CD14-positive monocyte (primary cell): Measurements from ENCODE around the gene ARHGAP45. TPM values are rescaled to one million over a fixed set of nuclear protein-coding genes. Genes with fewer than 3 reads are reported as not detected.

Experiments
- DNase-seq, 3 donors: peaks; one replicate each; pipeline ENCODE4 v3.0.0-alpha.2; 2011 to 2022
- H2AFZ ChIP-seq: 2 replicates; pipeline ENCODE4 v1.6.0; 2012; ENCODE audit warnings: mild to moderate bottlenecking, low read depth, low read length, inconsistent platforms; ENCODE audit not compliant: insufficient read depth, poor library complexity, severe bottlenecking
- H3K27ac ChIP-seq, 2 donors: 1 replicate in 1 of 2; 2 replicates in 1 of 2; pipeline ENCODE4 v1.5.1; 2012 to 2013; ENCODE audit warnings: low read length in 2 of 2, control low read depth in 1 of 2, inconsistent platforms in 1 of 2, low read depth in 1 of 2, mild to moderate bottlenecking in 1 of 2
- H3K27me3 ChIP-seq, 2 donors: one replicate each; pipeline versions ENCODE4 v1.6.0 to v1.6.1; 2011 to 2013; ENCODE audit warnings: low read length in 2 of 2; ENCODE audit not compliant: control insufficient read depth in 2 of 2, insufficient read depth in 2 of 2
- H3K36me3 ChIP-seq, 2 donors: replicated peaks in 1 of 2; 1 replicate in 1 of 2; 2 replicates in 1 of 2; pipeline versions ENCODE4 v1.5.1 to v1.6.1; 2012 to 2013; ENCODE audit warnings: low read length in 2 of 2, control low read depth in 1 of 2, inconsistent platforms in 1 of 2, mild to moderate bottlenecking in 1 of 2; ENCODE audit not compliant: insufficient read depth in 2 of 2, control insufficient read depth in 1 of 2
- H3K4me1 ChIP-seq, 2 donors: 1 replicate in 1 of 2; 2 replicates in 1 of 2; pipeline versions ENCODE4 v1.5.1 to v1.6.1; 2012 to 2013; ENCODE audit warnings: low read length in 2 of 2, control low read depth in 1 of 2, inconsistent platforms in 1 of 2, mild to moderate bottlenecking in 1 of 2, moderate library complexity in 1 of 2; ENCODE audit not compliant: insufficient read depth in 2 of 2, control insufficient read depth in 1 of 2
- H3K4me2 ChIP-seq: replicated peaks from 2 replicates; pipeline ENCODE3; 2012; ENCODE audit warnings: low read length, moderate library complexity, mild to moderate bottlenecking; ENCODE audit not compliant: poor library complexity, severe bottlenecking; ENCODE audit errors: extremely low read depth
- H3K4me3 ChIP-seq, 3 experiments: fragments of 200-600 bp in 1 of 3; sonication (generic) in 1 of 3; replicated peaks in 1 of 3; 1 replicate in 2 of 3; 2 replicates in 1 of 3; pipeline ENCODE4 v1.5.1; 2011 to 2013; ENCODE audit warnings: low read length in 3 of 3, mild to moderate bottlenecking in 3 of 3, control low read depth in 2 of 3, low read depth in 2 of 3, inconsistent platforms in 1 of 3, moderate library complexity in 1 of 3
- H3K79me2 ChIP-seq: 2 replicates; pipeline ENCODE4 v1.6.0; 2012; ENCODE audit warnings: mild to moderate bottlenecking, control low read depth, inconsistent platforms, low read length, moderate library complexity; ENCODE audit not compliant: insufficient read depth
- H3K9ac ChIP-seq: 2 replicates; pipeline ENCODE4 v1.6.0; 2017; ENCODE audit warnings: low read length, mild to moderate bottlenecking; ENCODE audit not compliant: insufficient read depth, poor library complexity, severe bottlenecking
- H3K9me3 ChIP-seq, 2 donors: replicated peaks in 1 of 2; 1 replicate in 1 of 2; 2 replicates in 1 of 2; pipeline versions ENCODE4 v1.5.1 to v1.6.1; 2012 to 2013; ENCODE audit warnings: low read length in 2 of 2, control low read depth in 1 of 2; ENCODE audit not compliant: control insufficient read depth in 1 of 2, insufficient read depth in 1 of 2
- H4K20me1 ChIP-seq: 2 replicates; pipeline ENCODE4 v1.6.0; 2012; ENCODE audit warnings: mild to moderate bottlenecking, low read length, control low read depth, moderate library complexity; ENCODE audit not compliant: insufficient read depth
- H3K27ac Mint-ChIP-seq, 7 donors: one replicate each; pipeline ENCODE4 v1.8.0; 2020; ENCODE audit warnings: mild to moderate bottlenecking in 7 of 7, mixed read lengths in 7 of 7, moderate library complexity in 6 of 7, inconsistent platforms in 2 of 7
- H3K27me3 Mint-ChIP-seq, 3 donors: one replicate each; pipeline ENCODE4 v1.8.0; 2021 to 2022; ENCODE audit warnings: low read depth in 3 of 3, mild to moderate bottlenecking in 3 of 3, mixed read lengths in 3 of 3, moderate library complexity in 3 of 3, inconsistent platforms in 1 of 3
- H3K36me3 Mint-ChIP-seq, 2 donors: one replicate each; pipeline ENCODE4 v1.8.0; 2020; ENCODE audit warnings: mixed read lengths in 2 of 2, inconsistent platforms in 1 of 2, mild to moderate bottlenecking in 1 of 2
- H3K4me1 Mint-ChIP-seq: one replicate; pipeline ENCODE4 v1.8.0; 2020; ENCODE audit warnings: mild to moderate bottlenecking, mixed read lengths
- H3K4me3 Mint-ChIP-seq, 2 donors: one replicate each; pipeline ENCODE4 v1.8.0; 2020; ENCODE audit warnings: mild to moderate bottlenecking in 2 of 2, mixed read lengths in 2 of 2, moderate library complexity in 1 of 2
- H3K9me3 Mint-ChIP-seq, 7 donors: one replicate each; pipeline ENCODE4 v1.8.0; 2020 to 2022; ENCODE audit warnings: mixed read lengths in 7 of 7, mild to moderate bottlenecking in 6 of 7, moderate library complexity in 6 of 7, inconsistent platforms in 2 of 7
- WGBS: methylation state at CpG from one replicate; pipeline ENCODE4 v1.1.5; 2013; ENCODE audit warnings: missing lambda C conversion rate; ENCODE audit not compliant: insufficient coverage; 5-methylcytosine and 5-hydroxymethylcytosine counted together
- intact Hi-C, 2 donors: fragments of 100-400 bp; cut with micrococcal nuclease; formaldehyde crosslinking; loops; one replicate each; pipeline versions ENCODE4 v1.15.0 to v1.15.1; 2023
- polyA plus RNA-seq, 3 donors: library from polyadenylated mRNA; depleted of rRNA in 1 of 3; unstranded in 2 of 3; stranded (reverse) in 1 of 3; fragments of 300-500 nt in 2 of 3; fragments of >200 nt in 1 of 3; fragmentation: Illumina TruSeq in 2 of 3; gene quantifications; 1 replicate in 2 of 3; 2 replicates in 1 of 3; pipeline ENCODE4 v1.2.3, GENCODE V29; 2012 to 2021
- TF ChIP-seq, protein P1 (sequence below): fragments of 200-600 bp; IDR thresholded peaks from one replicate; pipeline ENCODE4 v1.8.0; 2022; ENCODE audit warnings: antibody characterized with exemption, mild to moderate bottlenecking

The ARHGAP45 gene
- polyA plus RNA-seq, 3 donors: 108 to 308 (median 137) TPM

DNA sequence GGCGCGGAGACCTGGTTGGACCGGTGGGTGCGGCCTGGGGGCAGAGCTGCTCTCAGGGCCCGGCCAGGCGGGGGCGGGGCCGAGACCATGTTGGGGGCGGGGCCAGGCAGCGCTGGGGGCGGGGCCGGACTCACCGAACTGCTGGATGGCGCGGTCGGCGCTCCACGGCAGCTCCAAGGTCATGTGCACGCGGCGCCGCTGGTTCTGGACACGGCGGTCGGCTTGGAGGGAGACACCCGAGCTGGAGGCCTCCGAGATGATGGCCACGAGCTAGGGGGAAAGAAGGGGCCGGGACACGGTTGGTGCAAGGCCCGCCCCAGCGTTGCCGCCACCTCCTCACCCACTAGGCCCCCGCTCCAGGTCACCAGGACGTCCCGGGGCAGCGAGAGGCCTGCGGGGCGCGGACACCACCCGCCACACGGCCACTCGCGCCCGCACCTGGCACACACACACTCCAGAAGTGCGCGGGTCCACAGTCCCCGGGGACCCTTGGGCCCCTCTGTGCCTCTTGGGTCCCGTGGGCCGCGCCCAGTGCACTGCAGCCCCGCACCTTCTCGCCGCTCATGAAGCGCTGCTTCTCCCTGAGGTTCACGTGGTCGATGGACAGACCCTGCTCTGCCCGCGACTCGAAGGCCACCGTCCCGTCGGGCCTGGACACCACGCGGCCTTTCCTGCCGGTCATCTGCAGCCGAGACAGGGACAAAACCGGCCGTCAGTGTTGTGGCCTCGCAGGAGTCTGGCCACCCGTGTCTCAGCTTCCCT, 45.5 kb downstream of the ARHGAP45 start:
- Histone ChIP-seq H3K4me2 (no peak overlapping the region), H3K27ac (no peak overlapping the region), H3K9ac (no peak overlapping the region), H3K27me3 (no peaks in the 10 kb centered on the region), H4K20me1 (peaks cover 86% of the 10 kb centered on the region), H3K4me3 (no peak overlapping the region), H3K4me1 (peaks cover 9 to 19% of the 10 kb centered on the region in 2 donors), H2AFZ (no peak overlapping the region), H3K36me3 (peaks cover 61 to 79% of the 10 kb centered on the region in 2 donors), H3K9me3 (no peaks in the 10 kb centered on the region), H3K79me2 (no peaks in the 10 kb centered on the region)
- H3K36me3 Mint-ChIP-seq: peaks cover 16 to 64% of the 10 kb centered on the region in 2 donors
- TF ChIP-seq, protein P1, sequence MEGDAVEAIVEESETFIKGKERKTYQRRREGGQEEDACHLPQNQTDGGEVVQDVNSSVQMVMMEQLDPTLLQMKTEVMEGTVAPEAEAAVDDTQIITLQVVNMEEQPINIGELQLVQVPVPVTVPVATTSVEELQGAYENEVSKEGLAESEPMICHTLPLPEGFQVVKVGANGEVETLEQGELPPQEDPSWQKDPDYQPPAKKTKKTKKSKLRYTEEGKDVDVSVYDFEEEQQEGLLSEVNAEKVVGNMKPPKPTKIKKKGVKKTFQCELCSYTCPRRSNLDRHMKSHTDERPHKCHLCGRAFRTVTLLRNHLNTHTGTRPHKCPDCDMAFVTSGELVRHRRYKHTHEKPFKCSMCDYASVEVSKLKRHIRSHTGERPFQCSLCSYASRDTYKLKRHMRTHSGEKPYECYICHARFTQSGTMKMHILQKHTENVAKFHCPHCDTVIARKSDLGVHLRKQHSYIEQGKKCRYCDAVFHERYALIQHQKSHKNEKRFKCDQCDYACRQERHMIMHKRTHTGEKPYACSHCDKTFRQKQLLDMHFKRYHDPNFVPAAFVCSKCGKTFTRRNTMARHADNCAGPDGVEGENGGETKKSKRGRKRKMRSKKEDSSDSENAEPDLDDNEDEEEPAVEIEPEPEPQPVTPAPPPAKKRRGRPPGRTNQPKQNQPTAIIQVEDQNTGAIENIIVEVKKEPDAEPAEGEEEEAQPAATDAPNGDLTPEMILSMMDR: no peak
- 92% methylated on average over 39 of the region's 71 CpGs for WGBS
- H3K9me3 Mint-ChIP-seq: no peaks in the 10 kb centered on the region
- no peaks in the 10 kb centered on the region for H3K27me3 Mint-ChIP-seq
- no peak overlapping the region for H3K4me3 Mint-ChIP-seq
- peak overlapping the region in 1 of 7 donors; percentile 62 for H3K27ac Mint-ChIP-seq
- intact Hi-C loops: loop anchor here (5.0 kb wide), 2 partner anchors 80 to 130 kb away; partner anchors contain the start of gene ATP5F1D (in 1 of the 2)
- DNase-seq: no peak
- H3K4me1 Mint-ChIP-seq: peaks cover 8% of the 10 kb centered on the region

DNA sequence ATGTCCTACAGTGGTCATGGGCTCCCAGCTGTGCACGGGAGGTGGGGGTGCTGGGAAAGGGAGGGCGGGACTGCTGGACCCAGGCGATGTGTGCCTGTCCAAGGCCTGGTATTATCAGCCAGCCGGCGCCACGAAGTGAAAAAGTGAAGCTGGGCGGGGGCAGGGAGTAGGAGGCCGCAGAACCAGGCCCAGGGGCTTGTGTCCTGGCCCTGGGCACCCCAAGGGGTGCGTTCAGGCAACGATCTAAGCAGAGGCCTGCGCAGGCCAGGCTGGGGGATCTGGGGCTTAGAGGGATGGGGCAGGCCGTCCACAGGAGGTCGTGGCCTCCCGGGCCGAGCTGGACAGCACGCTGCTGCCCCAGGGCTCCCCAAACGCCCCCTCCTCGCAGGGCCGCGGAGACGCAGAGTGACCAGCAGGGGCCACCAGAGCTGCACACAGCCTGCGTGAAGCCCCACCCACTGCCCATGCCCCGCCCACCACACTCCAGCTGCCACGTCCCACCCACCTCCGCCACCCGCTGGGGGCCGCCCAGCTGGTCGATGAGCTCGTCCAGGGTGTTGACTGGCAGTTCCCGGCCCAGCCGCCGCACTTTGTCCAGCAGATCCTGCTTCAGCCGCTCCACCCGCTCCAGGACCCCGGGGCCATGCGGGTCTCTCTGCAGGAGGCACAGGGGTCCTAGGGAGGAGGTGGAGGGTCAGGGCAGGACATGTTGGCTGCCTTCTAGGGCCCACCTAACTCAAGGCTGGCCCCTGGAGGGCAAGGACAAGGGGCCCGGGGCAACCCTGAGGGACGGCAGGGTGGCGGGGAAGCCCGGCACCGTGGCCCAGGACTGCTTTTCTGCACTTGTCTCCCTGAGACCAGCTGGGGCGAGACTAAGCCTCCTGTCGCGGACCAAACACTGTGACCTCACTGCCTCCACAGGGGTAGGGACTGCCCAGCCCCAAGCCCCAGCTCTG, 46.3 kb downstream of the ARHGAP45 start:
- Histone ChIP-seq H3K79me2 (no peaks in the 10 kb centered on the region), H3K27me3 (no peaks in the 10 kb centered on the region), H3K4me3 (no peak overlapping the region), H3K4me2 (peak overlapping the region; percentile 50), H3K27ac (peak overlapping the region; percentile 2 to 43), H3K9me3 (no peaks in the 10 kb centered on the region), H2AFZ (no peak overlapping the region), H4K20me1 (peaks cover 89% of the 10 kb centered on the region), H3K9ac (no peak overlapping the region), H3K4me1 (peaks cover 8 to 14% of the 10 kb centered on the region in 2 donors), H3K36me3 (peaks cover 64 to 82% of the 10 kb centered on the region in 2 donors)
- Mint-ChIP-seq H3K4me1 (peaks cover 8% of the 10 kb centered on the region), H3K27me3 (peaks cover 0 to 2% (median 0%) of the 10 kb centered on the region in 3 donors), H3K4me3 (no peak overlapping the region), H3K9me3 (peaks cover 0 to 2% (median 0%) of the 10 kb centered on the region in 7 donors), H3K27ac (peak overlapping the region in 6 of 7 donors; percentile 10 to 64 (median 43)), H3K36me3 (peaks cover 25 to 73% of the 10 kb centered on the region in 2 donors)
- peak; percentile 83 to 90 (median 87) for DNase-seq
- intact Hi-C loops: loop anchor here (5.0 kb wide), 2 partner anchors 79 to 129 kb away; partner anchors contain the start of gene ATP5F1D (in 1 of the 2)
- TF ChIP-seq, protein P1: peak; percentile 98
- WGBS: 37% methylated on average over 43 of the region's 44 CpGs
